ENCODE data around the gene CASTOR1.
"Not testable (repeated sequence)": the region's sequence is repeated elsewhere in the genome, so short reads cannot be mapped to it uniquely, and the experiment has no call there.

CASTOR1 gene

GRCh38 chr22:30289141-30289979, at the start of gene CASTOR1:
Gene CASTOR1, minus strand, starts transcription at chr22:30289505. Its CDS starts 8 bp downstream, at chr22:30289497.
- peak; percentile 91 for DNase-seq

- no peak for DNase-seq
These were observed 49.5 kb upstream of the CASTOR1 start for GRCh38 chr22:30338802-30339201.

- DNase-seq, result not testable (repeated sequence)
These were observed 49.0 kb upstream of the CASTOR1 start for GRCh38 chr22:30338341-30338740.

GRCh38 chr22:30337461-30337778, 48.1 kb upstream of the CASTOR1 start:
- DNase-seq, result no peak

GRCh38 chr22:30336752-30337460, 47.6 kb upstream of the CASTOR1 start:
- no peak for DNase-seq

GRCh38 chr22:30335236-30335635, 45.9 kb upstream of the CASTOR1 start:
- DNase-seq, result no peak

- DNase-seq, result no peak
These were observed 45.3 kb upstream of the CASTOR1 start for GRCh38 chr22:30334646-30335045.

- DNase-seq, result no peak
These were observed 44.4 kb upstream of the CASTOR1 start for GRCh38 chr22:30333707-30334087.

- no peak for DNase-seq
These were observed 43.8 kb upstream of the CASTOR1 start for GRCh38 chr22:30332994-30333706.

GRCh38 chr22:30332551-30332950, 43.2 kb upstream of the CASTOR1 start:
- DNase-seq, result no peak

- DNase-seq, result no peak
These were observed 39.3 kb upstream of the CASTOR1 start for GRCh38 chr22:30328466-30329049.

GRCh38 chr22:30327864-30328345, 38.6 kb upstream of the CASTOR1 start:
- no peak for DNase-seq

GRCh38 chr22:30326706-30327362, 37.5 kb upstream of the CASTOR1 start, which contains the start of gene TBC1D10A:
Gene TBC1D10A, minus strand, starts transcription at chr22:30326941. Its CDS starts 60 bp downstream, at chr22:30326881.
- DNase-seq, result peak; percentile 81

GRCh38 chr22:30326255-30326705, 37.0 kb upstream of the CASTOR1 start:
- no peak for DNase-seq

- no peak for DNase-seq
These were observed 36.5 kb upstream of the CASTOR1 start for GRCh38 chr22:30325724-30326254.

- DNase-seq, result no peak
These were observed 35.9 kb upstream of the CASTOR1 start for GRCh38 chr22:30325065-30325720.

GRCh38 chr22:30324014-30324730, 34.9 kb upstream of the CASTOR1 start:
- DNase-seq, result peak; percentile 81

GRCh38 chr22:30323246-30323645, 33.9 kb upstream of the CASTOR1 start:
- no peak for DNase-seq

- no peak for DNase-seq
These were observed 32.2 kb upstream of the CASTOR1 start for GRCh38 chr22:30321461-30321860.

- no peak for DNase-seq
These were observed 30.8 kb upstream of the CASTOR1 start for GRCh38 chr22:30320021-30320556.

Data from MV-4-11 (cell line).